Measurements from ENCODE around the gene NRROS.

NRROS gene

DNA sequence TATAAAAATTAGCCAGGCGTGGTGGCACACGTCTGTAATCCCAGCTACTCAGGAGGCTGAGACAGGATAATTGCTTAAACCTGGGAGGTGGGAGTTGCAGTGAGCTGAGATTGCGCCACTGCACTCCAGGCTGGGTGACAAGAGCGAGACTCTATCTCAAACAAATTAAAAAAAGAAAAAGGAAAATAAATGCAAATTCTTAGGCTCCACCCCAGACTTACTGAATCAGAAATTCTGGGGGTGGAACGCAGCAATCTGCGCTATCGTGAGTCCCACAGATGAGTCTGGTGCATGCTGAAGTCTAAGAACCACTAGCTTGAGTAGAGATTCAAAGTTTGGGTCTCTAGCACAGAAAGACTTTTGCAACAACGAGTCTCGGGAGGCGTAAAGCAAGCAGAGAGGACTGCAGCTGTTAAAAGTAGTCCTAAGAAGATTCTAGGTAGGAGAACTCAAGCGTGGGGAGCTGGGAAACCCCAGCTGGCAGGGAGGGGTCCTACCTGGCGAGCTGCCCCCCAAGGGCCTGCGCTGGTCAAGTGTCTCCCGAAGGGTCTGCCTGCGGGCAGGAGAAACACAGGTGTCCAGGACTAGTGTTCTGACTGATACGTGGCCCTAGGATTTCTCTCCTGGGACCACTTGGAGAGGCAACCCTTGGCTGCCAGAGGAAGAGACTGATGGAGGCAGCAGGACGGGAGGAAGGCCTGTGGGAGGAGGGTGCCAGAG is 50.6 kb downstream of the NRROS start:
- no peak for DNase-seq

- peak; percentile 51 for DNase-seq
These were observed 51.9 kb downstream of the NRROS start for GRCh38 chr3:196691386-196691785.

DNA sequence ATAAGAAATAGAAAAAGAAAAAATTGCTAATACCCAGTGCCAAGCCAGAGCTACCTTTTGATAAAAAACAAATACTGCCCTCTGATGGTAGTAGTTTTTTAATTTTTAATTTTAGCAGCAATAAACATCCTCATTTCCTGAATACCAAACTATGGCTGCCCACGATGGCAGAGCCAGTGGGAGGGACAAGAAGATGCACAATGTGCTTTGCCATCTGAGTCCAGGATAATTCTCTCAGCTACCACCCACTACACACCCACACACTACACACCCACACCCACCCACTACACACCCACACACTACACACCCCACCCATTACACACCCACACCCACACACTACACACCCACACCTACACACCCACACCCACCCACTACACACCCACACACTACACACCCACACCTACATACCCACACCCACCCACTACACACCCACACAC is 54.7 kb downstream of the NRROS start:
- peak; percentile 49 for DNase-seq

DNA sequence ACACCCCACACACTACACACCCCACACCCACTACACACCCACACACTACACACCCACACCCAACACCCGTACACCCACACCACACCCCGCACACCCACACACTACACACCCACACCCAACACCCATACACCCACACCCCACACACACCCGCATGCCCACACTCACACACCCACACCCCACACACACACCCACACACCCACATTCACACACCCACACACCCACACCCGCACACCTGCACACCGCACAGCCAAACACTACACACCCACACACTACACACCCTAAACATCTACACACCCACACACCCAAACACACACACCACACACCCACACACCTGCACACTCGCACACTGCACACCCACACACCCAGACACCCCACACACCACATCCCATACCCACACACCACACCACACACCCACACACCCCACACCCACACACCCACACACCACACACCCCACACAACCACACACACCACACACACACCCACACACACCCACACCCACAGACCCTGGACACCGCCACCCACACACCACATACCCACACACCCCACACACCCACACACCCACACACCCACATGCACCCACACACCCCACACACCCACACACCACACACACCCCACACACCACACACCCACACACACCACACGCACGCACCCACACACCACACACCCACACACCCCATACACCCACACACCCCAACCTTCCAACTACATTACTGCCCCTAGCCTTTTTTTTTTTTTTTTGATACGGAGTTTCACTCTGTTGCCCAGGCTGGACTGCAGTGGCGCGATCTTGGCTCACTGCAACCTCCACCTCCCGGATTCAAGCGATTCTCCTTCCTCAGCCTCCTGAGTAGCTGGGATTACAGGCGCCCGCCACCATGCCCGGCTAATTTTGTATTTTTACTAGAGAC is 55.7 kb downstream of the NRROS start:
- no peak for DNase-seq

- DNase-seq = no peak
These were observed 56.3 kb downstream of the NRROS start for GRCh38 chr3:196695849-196696226.

DNA sequence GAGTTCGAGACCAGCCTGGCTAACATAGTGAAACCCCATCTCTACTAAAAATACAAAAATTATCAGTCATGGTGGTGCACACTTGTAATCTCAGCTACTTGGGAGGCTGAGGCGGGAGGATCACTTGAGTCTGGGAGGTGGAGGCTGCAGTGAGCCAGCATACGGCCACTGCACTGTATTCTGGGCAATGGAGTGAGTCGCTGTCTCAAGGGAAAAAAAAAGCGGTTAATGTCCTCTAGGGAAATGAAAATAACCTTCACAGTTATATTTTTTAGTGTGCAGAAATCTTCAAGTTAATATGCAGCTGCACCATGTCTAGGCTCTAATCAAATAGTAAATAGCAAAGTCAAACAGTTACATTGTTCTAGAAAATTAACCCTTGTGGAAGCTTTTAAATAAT is 57.8 kb downstream of the NRROS start:
- DNase-seq = no peak

DNA sequence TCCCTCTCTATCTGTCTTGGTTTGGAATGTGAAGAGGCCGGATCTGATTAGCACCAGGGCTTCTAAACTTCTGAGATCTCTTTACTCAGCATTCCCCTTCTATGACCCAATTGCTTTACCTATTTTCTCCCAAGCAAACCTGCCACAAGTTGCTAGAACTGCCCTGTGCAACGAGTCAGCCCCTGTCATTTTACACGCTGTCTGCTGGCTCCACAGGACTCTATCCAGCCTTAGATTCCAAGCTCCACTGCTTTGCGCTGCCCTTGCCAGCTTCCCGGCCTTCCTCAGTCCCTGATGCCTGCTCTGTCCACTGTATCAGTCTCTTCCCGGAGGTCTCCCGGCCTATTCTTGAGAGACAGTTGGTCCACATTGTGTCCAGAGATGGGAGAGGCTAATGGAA is 60.3 kb downstream of the NRROS start:
- DNase-seq = no peak

DNA sequence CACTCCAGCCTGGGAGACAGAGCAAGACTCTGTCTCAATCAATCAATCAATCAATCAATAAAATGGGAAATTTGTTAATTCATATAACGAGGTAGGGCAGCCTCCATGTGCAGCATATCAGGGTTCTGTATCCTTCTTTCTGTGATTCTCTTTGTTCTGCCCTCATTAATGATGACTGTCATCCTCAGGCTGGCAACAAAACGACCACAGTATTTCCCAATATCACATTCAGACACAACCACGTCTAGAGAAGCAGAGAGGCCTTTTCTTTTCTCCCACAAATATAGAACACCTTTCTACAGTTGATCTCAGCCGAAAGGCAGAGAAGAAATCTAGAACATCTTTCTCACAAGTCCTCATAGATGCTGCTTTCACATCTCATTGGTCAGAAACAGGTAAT is 61.3 kb downstream of the NRROS start:
- peak; percentile 45 for DNase-seq

DNA sequence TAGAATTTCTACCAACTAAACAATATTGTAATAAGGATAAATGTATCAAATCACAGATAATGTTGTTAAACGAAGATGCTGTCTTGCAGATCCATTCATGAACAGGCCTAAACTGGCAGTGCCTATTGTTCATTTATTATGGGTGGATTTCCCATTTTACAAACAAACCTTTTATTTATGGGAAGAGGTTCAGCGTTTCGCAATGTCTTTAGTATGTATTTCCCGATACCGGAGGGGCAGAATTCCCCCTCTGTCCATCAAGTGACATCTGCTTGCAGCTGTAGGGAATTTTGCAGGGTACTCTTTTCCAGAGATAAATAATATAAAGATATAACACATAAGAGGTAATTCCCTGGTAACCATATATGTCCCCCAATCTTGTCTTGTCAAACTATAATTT is 66.8 kb downstream of the NRROS start:
- DNase-seq = no peak

DNA sequence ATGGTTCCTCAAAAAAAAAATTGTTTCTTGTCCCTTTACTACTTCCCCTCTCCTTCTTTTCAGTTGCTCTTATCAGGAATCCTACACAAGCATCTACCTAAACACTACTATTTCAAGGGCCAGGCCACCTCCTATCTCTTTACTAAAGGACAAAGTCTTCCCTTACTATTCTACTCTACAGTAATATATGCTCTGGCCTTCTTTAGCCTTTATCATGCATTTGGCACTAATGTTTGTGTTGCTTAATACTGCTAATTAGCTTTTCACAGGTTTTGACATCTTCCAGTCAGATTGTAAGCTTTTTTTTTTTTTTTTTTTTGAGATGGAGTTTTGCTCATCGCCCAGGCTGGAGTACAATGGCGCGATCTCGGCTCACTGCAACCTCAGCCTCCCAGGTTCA is 67.2 kb downstream of the NRROS start:
- no peak for DNase-seq

DNA sequence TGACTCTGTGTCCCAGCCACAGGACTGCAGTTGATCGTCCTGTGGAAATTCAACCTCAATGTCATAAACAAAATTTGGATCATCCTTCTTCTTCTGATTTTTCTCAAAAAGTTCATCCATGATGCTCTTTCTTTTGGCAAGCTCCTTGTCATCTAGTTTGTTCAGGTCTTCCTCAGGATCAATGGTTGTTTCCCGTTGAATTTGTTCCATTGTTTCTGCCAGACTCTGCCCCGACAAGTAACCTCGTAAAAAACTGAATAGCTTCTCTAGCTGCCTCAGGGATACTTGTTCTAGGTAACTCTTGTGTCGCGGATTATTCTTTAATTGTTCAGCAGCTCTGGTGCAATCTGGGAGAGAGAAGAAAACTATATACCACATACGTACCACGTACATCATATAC is 68.1 kb downstream of the NRROS start:
- DNase-seq = no peak

DNA sequence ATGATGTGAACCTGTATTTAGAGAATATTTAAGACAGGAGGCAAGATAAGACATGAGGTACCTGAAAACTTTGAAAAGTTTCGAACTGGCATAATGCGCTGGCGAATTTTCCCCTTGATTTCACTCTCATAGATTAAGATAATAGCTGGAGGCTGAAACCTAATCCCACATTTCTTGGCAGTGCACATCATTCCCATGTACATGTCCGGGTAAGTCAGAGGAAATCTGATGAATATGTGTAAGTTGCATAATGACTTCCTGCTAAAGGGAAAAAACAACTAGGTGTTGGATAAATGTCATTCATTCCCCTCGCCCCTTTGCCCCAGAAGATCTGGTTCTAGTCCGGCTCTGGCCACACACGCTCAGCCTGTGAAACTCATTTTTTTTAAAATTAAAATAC is 69.0 kb downstream of the NRROS start:
- DNase-seq = no peak

Measured in MV-4-11 (cell line).